ENCODE data around the gene NFKBIL1. TPM values are rescaled to one million over a fixed set of nuclear protein-coding genes. Genes with fewer than 3 reads are reported as not detected.
"Not testable (repeated sequence)": the region's sequence is repeated elsewhere in the genome, so short reads cannot be mapped to it uniquely, and the experiment has no call there.

The NFKBIL1 gene
- total RNA-seq, result 10 to 100 TPM in 1 of 2 experiments, 1 to 10 TPM in 1; 9.8 to 13.3 TPM
- 1 to 10 TPM; 5.7 to 7.4 TPM for polyA plus RNA-seq

DNA sequence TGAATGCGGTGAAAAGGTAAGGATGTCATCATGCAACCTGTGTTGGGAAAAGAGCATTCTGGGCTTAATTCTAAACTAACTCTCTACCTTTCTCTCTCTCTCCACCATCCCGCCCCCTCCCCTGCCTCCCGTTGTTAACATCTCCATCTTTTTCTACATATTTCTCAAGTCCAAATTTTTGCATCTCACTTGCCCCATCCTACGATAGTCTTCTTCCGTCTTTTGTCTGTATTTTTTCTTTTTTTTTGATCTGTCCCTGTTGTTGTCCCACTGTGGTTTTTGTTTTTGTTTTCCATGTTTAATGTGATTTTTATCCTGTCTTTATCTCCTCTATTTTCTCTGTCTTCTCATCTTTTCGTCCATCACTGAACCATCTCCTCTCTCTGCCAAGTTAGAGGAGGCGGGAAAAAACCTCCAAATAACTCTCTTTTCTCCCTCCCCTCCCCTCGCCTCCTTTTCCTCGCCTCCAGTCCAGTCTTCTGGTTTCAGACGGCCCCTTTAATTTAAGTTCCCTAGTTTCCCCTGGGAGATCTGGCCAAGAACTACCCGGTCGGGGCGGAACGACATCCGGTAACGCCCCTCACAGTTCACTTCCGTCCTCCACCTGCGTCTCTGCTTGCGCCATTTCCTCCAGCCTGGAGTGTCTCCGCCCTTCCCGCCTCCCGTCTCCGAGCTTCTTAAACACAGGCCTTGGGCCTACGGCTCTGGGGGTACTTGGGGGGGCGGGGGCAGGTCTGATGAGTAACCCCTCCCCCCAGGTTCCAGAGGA is at the start of gene NFKBIL1:
TSS of gene NFKBIL1 (plus strand) at position 651 of the 769 bp plus-strand sequence. CDS start at position 738, 87 bp downstream.
- no peaks in the 10 kb centered on the region for H3K9me3 ChIP-seq (ENCODE audit: control insufficient read depth in 1 of 2, low read length in 2 of 2)
- Mint-ChIP-seq H3K9me3 (no peaks in the 10 kb centered on the region), H3K4me1 (peaks cover 24 to 49% (median 36%) of the 10 kb centered on the region in 4 donors), H3K36me3 (peaks cover 0 to 10% of the 10 kb centered on the region in 2 donors), H3K27me3 (no peaks in the 10 kb centered on the region), H3K4me3 (peak within 1 kb of the TSS; percentile 85 to 93 (median 88)), H3K27ac (peak within 1 kb of the TSS; percentile 93 to 99 (median 97))
- intact Hi-C loops (cut with micrococcal nuclease), result loop anchor here (1.0 to 5.0 kb wide), 10 partner anchors 33 to 410 kb away; partner anchors contain the start of genes ABHD16A, BAG6, GPANK1 and NELFE
- ChIA-PET CTCF (ENCODE audit: partially characterized antibody) (interaction anchor here (0.6 to 35.1 kb wide), 12 partner anchors 9 to 405 kb away, joined by 3 to 1152 read pairs (median 5); partner anchors contain the start of genes LST1, LTB, NCR3 and TNF), POLR2A (ENCODE audit: partially characterized antibody) (interaction anchor here (0.6 to 52.5 kb wide), 12 partner anchors 9 to 118 kb away, joined by 3 to 3597 read pairs (median 3); partner anchors contain the start of genes GPANK1, LST1, LTA and LTB)
- no peaks in the 10 kb centered on the region for H3K27me3 ChIP-seq (ENCODE audit: insufficient read depth, low read length)
- peaks cover 45% of the 10 kb centered on the region for H3K4me1 ChIP-seq (ENCODE audit: insufficient read depth, low read length)
- peaks cover 4% of the 10 kb centered on the region for H3K36me3 ChIP-seq (ENCODE audit: insufficient read depth, low read length)
- peak within 1 kb of the TSS; percentile 55 to 79 for H3K4me3 ChIP-seq (ENCODE audit: low read length in 2 of 2)
- peak; percentile 83 to 91 (median 85) for DNase-seq
- H3K27ac ChIP-seq (ENCODE audit: low read depth, low read length), result peak within 1 kb of the TSS; percentile 85

GRCh38 chr6:31498748-31499147 is 48.7 kb upstream of the NFKBIL1 start:
- intact Hi-C loops (cut with micrococcal nuclease), result no loop called here
- H3K4me1 ChIP-seq (ENCODE audit: insufficient read depth, low read length), result peaks cover 50% of the 10 kb centered on the region
- no peaks in the 10 kb centered on the region for H3K9me3 ChIP-seq (ENCODE audit: control insufficient read depth in 1 of 2, low read length in 2 of 2)
- peaks cover 49 to 88% (median 63%) of the 10 kb centered on the region in 4 donors for H3K4me1 Mint-ChIP-seq
- peaks cover 0 to 13% of the 10 kb centered on the region in 2 donors for H3K36me3 Mint-ChIP-seq
- H3K4me3 ChIP-seq (ENCODE audit: low read length in 2 of 2), result no peak overlapping the region
- CTCF ChIA-PET (ENCODE audit: partially characterized antibody), result interaction anchor here (0.6 to 2.1 kb wide), 3 partner anchors 15 to 52 kb away, joined by 3 to 6 read pairs (median 3); partner anchors contain the start of gene DDX39B
- H3K27me3 Mint-ChIP-seq, result no peaks in the 10 kb centered on the region
- H3K27ac Mint-ChIP-seq, result peak overlapping the region in 6 of 7 donors; percentile 47 to 92 (median 78)
- no peaks in the 10 kb centered on the region for H3K27me3 ChIP-seq (ENCODE audit: insufficient read depth, low read length)
- H3K36me3 ChIP-seq (ENCODE audit: insufficient read depth, low read length), result no peaks in the 10 kb centered on the region
- peak overlapping the region; percentile 78 for H3K27ac ChIP-seq (ENCODE audit: low read depth, low read length)
- H3K4me3 Mint-ChIP-seq, result peak overlapping the region; percentile 85 to 93 (median 89)
- no peak for DNase-seq
- POLR2A ChIA-PET (ENCODE audit: partially characterized antibody), result interaction anchor here (0.6 to 7.8 kb wide), 3 partner anchors 42 to 479 kb away, joined by 6 to 152 read pairs (median 43); partner anchors contain the start of genes DDX39B and TNF
- H3K9me3 Mint-ChIP-seq, result peaks cover 0 to 2% (median 0%) of the 10 kb centered on the region in 8 donors

DNA sequence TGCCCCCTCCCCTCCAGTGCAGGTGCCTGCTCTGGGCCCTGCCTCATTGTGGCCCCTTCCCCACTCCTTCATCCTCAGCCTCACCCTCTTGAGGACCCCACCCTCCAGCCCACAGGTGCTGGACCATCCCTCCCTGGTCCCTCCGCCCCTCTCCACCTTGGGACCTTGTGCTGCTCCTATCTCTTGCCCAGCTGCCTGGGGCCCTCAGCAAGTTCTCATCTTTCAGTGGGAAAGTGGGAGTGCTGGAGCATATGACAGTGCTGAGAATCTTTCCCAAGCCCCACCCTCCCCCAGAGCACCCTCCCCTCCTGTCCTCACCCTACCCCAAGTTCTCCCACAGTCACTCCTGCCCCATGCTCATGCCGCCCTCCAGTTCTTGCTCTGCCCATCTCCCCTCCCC is 47.8 kb upstream of the NFKBIL1 start:
- H3K36me3 ChIP-seq (ENCODE audit: insufficient read depth, low read length); H3K27me3 ChIP-seq (ENCODE audit: insufficient read depth, low read length); H3K27me3 Mint-ChIP-seq; H3K4me3 ChIP-seq (ENCODE audit: low read length in 2 of 2); H3K9me3 Mint-ChIP-seq; H3K27ac ChIP-seq (ENCODE audit: low read depth, low read length); DNase-seq; intact Hi-C loops (cut with micrococcal nuclease); H3K9me3 ChIP-seq (ENCODE audit: control insufficient read depth in 1 of 2, low read length in 2 of 2): not testable (repeated sequence)
- ChIA-PET POLR2A (ENCODE audit: partially characterized antibody) (interaction anchor here (7.8 kb wide), 1 partner anchor 41 kb away, joined by 152 read pairs; the partner anchor contains the start of gene DDX39B), CTCF (ENCODE audit: partially characterized antibody) (interaction anchor here (1.2 kb wide), 1 partner anchor 42 kb away, joined by 3 read pairs; the partner anchor contains the start of gene DDX39B)
- Mint-ChIP-seq H3K27ac (peak overlapping the region in 2 of 7 donors; percentile 47 to 85), H3K4me3 (peak overlapping the region in 3 of 8 donors; percentile 86 to 88 (median 87)), H3K4me1 (peaks cover 49 to 84% (median 65%) of the 10 kb centered on the region in 4 donors), H3K36me3 (peaks cover 0 to 13% of the 10 kb centered on the region in 2 donors)
- H3K4me1 ChIP-seq (ENCODE audit: insufficient read depth, low read length), result peaks cover 50% of the 10 kb centered on the region

GRCh38 chr6:31502586-31502985 is 44.8 kb upstream of the NFKBIL1 start:
- DNase-seq, result no peak
- H3K4me3 ChIP-seq (ENCODE audit: low read length in 2 of 2), result no peak overlapping the region
- H3K9me3 Mint-ChIP-seq, result no peaks in the 10 kb centered on the region
- H3K4me3 Mint-ChIP-seq, result no peak overlapping the region
- no peaks in the 10 kb centered on the region for H3K27me3 ChIP-seq (ENCODE audit: insufficient read depth, low read length)
- no peaks in the 10 kb centered on the region for H3K27me3 Mint-ChIP-seq
- ChIA-PET POLR2A (ENCODE audit: partially characterized antibody) (interaction anchor here (1.6 kb wide), 1 partner anchor 39 kb away, joined by 6 read pairs; the partner anchor contains the start of gene DDX39B), CTCF (ENCODE audit: partially characterized antibody) (interaction anchor here (1.2 kb wide), 1 partner anchor 95 kb away, joined by 4 read pairs; no protein-coding TSS in a partner anchor)
- intact Hi-C loops (cut with micrococcal nuclease), result no loop called here
- H3K36me3 Mint-ChIP-seq, result peaks cover 15 to 17% of the 10 kb centered on the region in 2 donors
- peak overlapping the region in 5 of 7 donors; percentile 15 to 61 (median 54) for H3K27ac Mint-ChIP-seq
- H3K36me3 ChIP-seq (ENCODE audit: insufficient read depth, low read length), result peaks cover 26% of the 10 kb centered on the region
- H3K4me1 Mint-ChIP-seq, result peaks cover 35 to 65% (median 48%) of the 10 kb centered on the region in 4 donors
- H3K27ac ChIP-seq (ENCODE audit: low read depth, low read length), result no peak overlapping the region
- H3K9me3 ChIP-seq (ENCODE audit: control insufficient read depth in 1 of 2, low read length in 2 of 2), result no peaks in the 10 kb centered on the region
- peaks cover 25% of the 10 kb centered on the region for H3K4me1 ChIP-seq (ENCODE audit: insufficient read depth, low read length)

- H3K4me1 Mint-ChIP-seq; H3K4me3 ChIP-seq (ENCODE audit: low read length in 2 of 2); H3K27me3 Mint-ChIP-seq; H3K4me3 Mint-ChIP-seq; intact Hi-C loops (cut with micrococcal nuclease); CTCF ChIA-PET (ENCODE audit: partially characterized antibody); DNase-seq; H3K4me1 ChIP-seq (ENCODE audit: insufficient read depth, low read length); H3K27ac ChIP-seq (ENCODE audit: low read depth, low read length); POLR2A ChIA-PET (ENCODE audit: partially characterized antibody); H3K27me3 ChIP-seq (ENCODE audit: insufficient read depth, low read length); H3K9me3 ChIP-seq (ENCODE audit: control insufficient read depth in 1 of 2, low read length in 2 of 2); H3K9me3 Mint-ChIP-seq: not testable (repeated sequence)
- Mint-ChIP-seq H3K36me3 (peaks cover 42% of the 10 kb centered on the region in 2 donors), H3K27ac (peak overlapping the region in 1 of 7 donors; percentile 80)
- H3K36me3 ChIP-seq (ENCODE audit: insufficient read depth, low read length), result peaks cover 51% of the 10 kb centered on the region
Measured at GRCh38 chr6:31509036-31509435, 38.4 kb upstream of the NFKBIL1 start.

DNA sequence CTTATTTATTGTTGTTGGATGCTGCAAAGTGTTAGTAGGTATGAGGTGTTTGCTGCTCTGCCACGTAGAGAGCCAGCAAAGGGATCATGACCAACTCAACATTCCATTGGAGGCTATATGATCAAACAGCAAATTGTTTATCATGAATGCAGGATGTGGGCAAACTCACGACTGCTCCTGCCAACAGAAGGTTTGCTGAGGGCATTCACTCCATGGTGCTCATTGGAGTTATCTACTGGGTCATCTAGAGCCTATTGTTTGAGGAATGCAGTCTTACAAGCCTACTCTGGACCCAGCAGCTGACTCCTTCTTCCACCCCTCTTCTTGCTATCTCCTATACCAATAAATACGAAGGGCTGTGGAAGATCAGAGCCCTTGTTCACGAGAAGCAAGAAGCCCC is 37.4 kb upstream of the NFKBIL1 start:
- Histone ChIP-seq H3K4me3 (ENCODE audit: low read length in 2 of 2) (no peak overlapping the region), H3K27me3 (ENCODE audit: insufficient read depth, low read length) (no peaks in the 10 kb centered on the region), H3K36me3 (ENCODE audit: insufficient read depth, low read length) (peaks cover 48% of the 10 kb centered on the region), H3K9me3 (ENCODE audit: control insufficient read depth in 1 of 2, low read length in 2 of 2) (no peaks in the 10 kb centered on the region), H3K27ac (ENCODE audit: low read depth, low read length) (no peak overlapping the region), H3K4me1 (ENCODE audit: insufficient read depth, low read length) (no peaks in the 10 kb centered on the region)
- peaks cover 40 to 41% of the 10 kb centered on the region in 2 donors for H3K36me3 Mint-ChIP-seq
- CTCF ChIA-PET (ENCODE audit: partially characterized antibody), result no interaction called here
- no peak for DNase-seq
- intact Hi-C loops (cut with micrococcal nuclease), result no loop called here
- H3K27me3 Mint-ChIP-seq, result no peaks in the 10 kb centered on the region
- H3K9me3 Mint-ChIP-seq, result no peaks in the 10 kb centered on the region
- H3K4me1 Mint-ChIP-seq, result peaks cover 2 to 3% (median 3%) of the 10 kb centered on the region in 4 donors
- H3K27ac Mint-ChIP-seq, result peak overlapping the region in 1 of 7 donors; percentile 22
- no peak overlapping the region for H3K4me3 Mint-ChIP-seq
- POLR2A ChIA-PET (ENCODE audit: partially characterized antibody), result no interaction called here

Measured in CD4-positive, alpha-beta memory T cell (primary cell).